Stimulated activated CD8-positive, alpha-beta memory T cell treated with anti-CD3 and anti-CD28 coated beads, Interleukin-7, amount 100 ng/mL, for 4 hours (primary cell): ENCODE data around the gene NAP1L4.
"Not testable (repeated sequence)": the region's sequence is repeated elsewhere in the genome, so short reads cannot be mapped to it uniquely, and the experiment has no call there.

Source experiments
- DNase-seq, 2 donors: peaks; one replicate each; pipeline ENCODE4 v3.0.0-alpha.2; 2020; ENCODE audit warnings: low read depth in 2 of 2

The NAP1L4 gene

DNA sequence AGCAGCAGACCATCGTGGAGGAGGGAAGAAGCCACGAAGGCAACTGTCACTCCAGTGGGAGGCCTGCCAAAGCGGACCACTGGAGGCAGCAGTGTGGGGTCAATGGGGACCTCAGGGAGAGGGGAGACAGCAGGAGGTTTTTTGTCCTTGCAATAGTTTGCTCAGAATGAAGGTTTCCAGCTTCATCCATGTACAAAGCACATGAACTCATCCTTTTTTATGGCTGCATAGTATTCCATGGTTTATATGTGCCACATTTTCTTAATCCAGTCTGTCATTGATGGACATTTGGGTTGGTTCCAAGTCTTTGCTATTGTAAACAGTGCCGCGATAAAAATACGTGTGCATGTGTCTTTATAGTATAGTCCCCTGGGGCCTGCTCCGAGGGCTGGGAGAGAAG is 86.8 kb downstream of the NAP1L4 start:
- not testable (repeated sequence) for DNase-seq

DNA sequence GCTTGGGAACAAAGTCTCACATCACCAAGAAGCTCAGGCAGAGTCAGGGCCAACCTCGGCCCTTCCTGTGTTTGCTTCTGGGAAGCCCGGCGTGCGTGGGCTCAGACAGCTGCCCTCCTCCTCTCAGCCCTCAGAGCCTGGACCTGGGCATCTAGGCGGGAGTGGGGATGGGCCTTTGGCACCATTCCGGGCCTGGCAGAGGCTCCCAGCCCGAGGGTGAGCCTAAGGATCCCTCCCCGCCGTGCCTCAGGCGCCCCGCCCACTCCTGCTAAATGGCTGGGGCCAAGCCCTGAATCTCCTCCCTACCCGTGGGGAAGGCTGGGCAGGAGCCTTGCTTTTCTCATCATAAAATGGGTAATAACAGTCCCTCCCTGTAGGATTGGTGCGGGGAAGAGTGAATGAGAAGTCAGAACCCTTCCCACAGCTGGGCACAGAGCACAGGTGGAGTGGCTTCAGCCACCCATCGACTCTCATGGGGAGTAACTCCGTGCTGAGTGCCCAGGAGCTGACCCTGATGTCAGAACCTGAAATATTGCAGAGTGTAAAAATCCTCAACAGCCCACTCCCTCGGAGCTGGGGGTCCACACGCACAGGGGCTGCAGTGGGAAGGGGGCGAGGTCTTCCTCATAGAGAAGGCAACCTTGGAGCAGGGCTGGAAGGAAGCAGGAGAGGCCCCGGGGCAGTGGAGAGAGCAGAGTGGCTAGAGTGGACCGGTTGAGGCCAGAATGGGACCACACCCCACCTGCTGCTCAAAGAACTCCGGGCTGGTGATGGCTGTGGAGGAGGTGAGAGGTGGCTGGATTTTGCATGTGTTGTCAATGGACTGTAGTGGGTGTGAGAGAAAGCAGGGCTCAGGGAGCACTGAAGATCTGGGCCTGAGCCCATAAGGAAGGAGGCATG is 87.7 kb downstream of the NAP1L4 start:
- DNase-seq = no peak

DNA sequence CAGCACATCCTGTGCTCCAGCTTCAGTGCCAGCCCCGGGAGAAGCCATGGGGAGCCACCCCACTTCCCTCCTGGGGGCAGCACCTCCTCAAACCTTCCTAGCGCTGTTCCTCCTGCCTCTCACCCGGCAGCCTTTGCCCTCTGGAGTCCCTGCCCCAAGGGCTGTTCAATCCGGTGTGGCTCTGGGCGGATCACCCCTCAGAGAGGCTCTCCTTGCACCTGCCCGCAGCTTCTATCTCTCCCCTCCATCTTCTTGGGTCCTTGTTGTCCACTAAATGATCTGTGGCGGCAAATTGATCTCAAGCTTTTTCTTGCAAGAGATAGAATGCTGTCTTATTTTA is 88.5 kb downstream of the NAP1L4 start:
- DNase-seq = no peak

- no peak for DNase-seq
Measured at GRCh38 chr11:2902784-2903671, 89.1 kb downstream of the NAP1L4 start.

- peak; percentile 78 to 85 for DNase-seq
Measured at GRCh38 chr11:2901854-2902783, 90.0 kb downstream of the NAP1L4 start.

DNA sequence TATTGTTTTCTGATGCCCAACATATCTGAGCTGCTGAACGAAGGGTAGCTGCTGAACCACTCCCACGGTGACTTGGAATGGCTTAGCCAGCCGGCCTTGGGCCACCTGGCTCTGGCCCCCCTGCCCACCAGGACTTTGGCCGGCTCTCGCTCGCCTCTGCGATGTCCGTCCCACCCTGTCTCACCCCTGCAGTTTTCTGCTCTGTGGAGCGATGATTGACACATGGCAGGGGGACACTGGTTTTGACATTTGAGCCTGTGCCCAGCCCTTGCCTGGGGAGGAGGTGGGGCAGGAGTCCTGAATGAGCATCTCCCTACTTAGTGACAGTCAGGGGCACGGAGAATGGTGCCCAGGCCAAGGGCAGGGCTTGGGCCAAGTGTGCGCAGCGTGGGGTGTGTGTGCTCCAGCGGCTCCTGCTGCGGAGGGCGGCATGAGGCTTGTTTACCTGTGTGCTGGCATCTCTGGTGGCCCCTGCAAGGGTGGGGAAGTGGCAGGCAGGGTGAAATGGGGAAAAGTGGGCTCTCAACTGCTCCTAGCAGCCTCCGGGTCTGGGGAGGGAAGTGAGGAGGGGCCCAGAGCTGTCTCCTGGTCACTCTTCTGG is 90.8 kb downstream of the NAP1L4 start:
- no peak for DNase-seq

- no peak for DNase-seq
Measured at GRCh38 chr11:2899080-2899783, 92.9 kb downstream of the NAP1L4 start.

DNA sequence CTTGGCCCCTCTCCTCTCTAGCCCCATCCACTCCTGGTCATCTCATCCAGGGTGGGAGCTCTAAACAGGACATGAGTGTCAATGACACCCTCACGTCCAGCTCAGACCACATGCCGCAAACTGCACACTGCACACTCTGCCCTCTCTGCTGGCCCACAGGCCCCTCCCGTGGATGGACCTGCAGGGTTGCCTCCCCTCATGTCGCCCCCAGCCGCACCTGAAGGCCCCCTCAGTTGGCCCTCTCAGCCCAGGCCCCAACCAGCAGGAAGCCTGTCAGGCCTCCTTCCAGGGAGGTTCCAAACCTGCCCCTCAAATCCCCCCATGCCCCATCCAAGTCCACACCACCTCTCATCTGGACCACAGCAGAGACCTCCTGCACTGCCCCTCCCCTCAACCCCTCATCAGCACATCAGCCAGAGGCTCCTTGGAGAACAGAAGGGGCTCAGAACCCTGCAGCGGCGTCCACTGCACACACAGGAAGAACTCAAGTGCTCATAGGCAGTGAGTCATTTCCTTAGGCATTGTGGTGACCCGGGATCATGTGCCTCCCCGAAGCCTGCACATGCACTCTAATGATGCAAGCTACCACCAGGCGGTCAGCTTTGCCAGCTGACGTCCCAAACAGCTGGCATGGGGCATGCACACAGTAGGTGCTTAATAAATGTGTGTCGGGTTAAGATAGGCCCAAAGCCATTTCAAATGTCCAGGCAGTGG is 93.6 kb downstream of the NAP1L4 start:
- peak; percentile 34 to 46 for DNase-seq

GRCh38 chr11:2897048-2897447 is 95.1 kb downstream of the NAP1L4 start:
- no peak for DNase-seq

DNA sequence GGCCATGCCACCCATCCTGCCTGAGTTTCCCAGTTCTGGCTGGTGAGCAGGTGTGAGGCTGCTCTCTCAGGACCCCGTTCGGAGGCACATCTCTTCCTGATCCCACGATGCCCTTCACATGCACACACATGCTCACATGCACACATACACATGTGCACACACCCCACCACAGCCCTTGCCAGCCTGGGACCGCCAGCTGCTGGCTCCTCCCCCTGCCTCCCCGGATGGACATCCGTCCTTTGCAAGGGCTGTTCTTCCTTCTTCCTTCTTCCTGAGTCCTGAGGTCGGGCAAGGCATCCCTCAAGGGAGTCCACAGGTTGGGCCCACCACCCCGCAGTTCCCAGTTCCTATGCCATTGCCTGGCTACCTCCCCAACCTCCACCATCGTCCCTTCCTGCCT is 96.1 kb downstream of the NAP1L4 start:
- DNase-seq = no peak
